GM12878 (cell line): ENCODE results near the gene ZNF423. TPM values are rescaled to one million over a fixed set of nuclear protein-coding genes. Genes with fewer than 3 reads are reported as not detected.

ENCODE experiments used
- ATAC-seq: fragments of 200-7000 bp; cut with Tn5 transposase; 3 replicates; pipeline ENCODE4 v1.9.1; 2020; ENCODE audit warnings: mild to moderate bottlenecking, moderate library complexity
- BruUV-seq: library from RNA; stranded (reverse); fragments of 400-500 nt; replicated peaks from 2 replicates; lab custom pipeline; 2021; lab: Mats Ljungman, UMichigan
- CTCF ChIA-PET: fragments of 300-600 bp; sonication (Branson Sonifier 250); formaldehyde crosslinking; extraction: SDS; loops from one replicate; lab custom pipeline; 2021; ENCODE audit warnings: inconsistent platforms; lab: Yijun Ruan, JAX
- POLR2A ChIA-PET: fragments of 350-600 bp; formaldehyde crosslinking; extraction: SDS; loops from one replicate; lab custom pipeline; 2021; ENCODE audit warnings: inconsistent platforms; lab: Charles Lee
- RAD21 ChIA-PET: fragments of 300-600 bp; sonication (Branson Sonifier 250); formaldehyde crosslinking; loops from one replicate; lab custom pipeline; 2023; ENCODE audit warnings: antibody characterized with exemption; ENCODE audit not compliant: unreplicated experiment; lab: Charles Lee
- SMC1A ChIA-PET: fragments of 300-600 bp; sonication (Branson Sonifier 250); formaldehyde crosslinking; loops from one replicate; lab custom pipeline; 2023; ENCODE audit not compliant: unreplicated experiment, uncharacterized antibody; lab: Charles Lee
- DNase-seq: peaks from one replicate; pipeline ENCODE4 v3.0.0-alpha.2; 2011; ENCODE audit warnings: low read depth, low spot score
- FAIRE-seq: peaks from 3 replicates; lab custom pipeline; 2011; peaks lifted over from hg19 to GRCh38; lab: Jason Lieb, UNC
- H2AFZ ChIP-seq: 2 replicates; pipeline ENCODE4 v1.6.0; 2011; ENCODE audit warnings: low read depth, low read length, control low read depth; ENCODE audit not compliant: control insufficient read depth
- H3K27ac ChIP-seq: 2 replicates; pipeline ENCODE4 v1.5.1; 2011; ENCODE audit warnings: control low read depth; ENCODE audit not compliant: control insufficient read depth, insufficient read depth
- H3K27me3 ChIP-seq, 2 experiments: replicated peaks in 1 of 2; 2 replicates each; pipeline versions ENCODE4 v1.6.0 to v1.6.1; 2011; ENCODE audit warnings: low read length in 1 of 2; ENCODE audit not compliant: control insufficient read depth in 2 of 2, insufficient read depth in 2 of 2
- H3K36me3 ChIP-seq, 2 experiments: 2 replicates each; pipeline ENCODE4 v1.5.1; 2011; ENCODE audit warnings: low read length in 1 of 2; ENCODE audit not compliant: control insufficient read depth in 2 of 2, insufficient read depth in 2 of 2
- H3K4me1 ChIP-seq: 2 replicates; pipeline ENCODE4 v1.6.1; 2011; ENCODE audit warnings: mild to moderate bottlenecking, low read length, moderate library complexity, mixed read lengths; ENCODE audit not compliant: control insufficient read depth, insufficient read depth
- H3K4me2 ChIP-seq: 2 replicates; pipeline ENCODE4 v1.6.0; 2011; ENCODE audit warnings: control low read depth; ENCODE audit not compliant: control insufficient read depth, insufficient read depth
- H3K4me3 ChIP-seq: fragments of 200-600 bp; sonication (generic); 2 replicates; pipeline ENCODE4 v1.5.1; 2016
- H3K79me2 ChIP-seq: 2 replicates; pipeline ENCODE4 v1.6.0; 2011; ENCODE audit warnings: low read length; ENCODE audit not compliant: control insufficient read depth, insufficient read depth
- H3K9ac ChIP-seq: 2 replicates; pipeline ENCODE4 v1.8.0; 2011; ENCODE audit warnings: low read length, control low read depth, mixed read lengths; ENCODE audit not compliant: control insufficient read depth, insufficient read depth
- H3K9me3 ChIP-seq: replicated peaks from 3 replicates; pipeline ENCODE4 v1.5.1; 2011; ENCODE audit warnings: mild to moderate bottlenecking, low read length; ENCODE audit not compliant: control insufficient read depth, insufficient read depth
- H4K20me1 ChIP-seq: 2 replicates; pipeline ENCODE4 v1.6.0; 2011; ENCODE audit not compliant: control insufficient read depth, insufficient read depth
- ATF7 ChIP-seq: fragments of 450-650 bp; IDR thresholded peaks from 2 replicates; pipeline ENCODE4 v1.6.1; 2016; ENCODE audit warnings: low read depth, mild to moderate bottlenecking
- CEBPB ChIP-seq, 2 experiments: fragments of 150-350 bp in 1 of 2; IDR thresholded peaks; 2 replicates each; pipeline ENCODE4 v1.6.1; 2012 to 2014; ENCODE audit warnings: low read depth in 2 of 2, low read length in 2 of 2, borderline replicate concordance in 1 of 2, inconsistent platforms in 1 of 2
- DPF2 ChIP-seq: fragments of 450-650 bp; IDR thresholded peaks from 2 replicates; pipeline ENCODE4 v1.6.1; 2017; ENCODE audit warnings: mild to moderate bottlenecking
- GABPA ChIP-seq: IDR thresholded peaks from 2 replicates; pipeline ENCODE4 v1.6.1; 2014; ENCODE audit warnings: antibody characterized with exemption, low read depth, mild to moderate bottlenecking, inconsistent platforms
- GATAD2B ChIP-seq: fragments of 450-650 bp; conservative IDR thresholded peaks from 2 replicates; pipeline ENCODE4 v1.6.1; 2017; ENCODE audit warnings: low read depth, mild to moderate bottlenecking, moderate library complexity
- HCFC1 ChIP-seq: fragments of 150-350 bp; IDR thresholded peaks from 2 replicates; pipeline ENCODE4 v1.6.1; 2014; ENCODE audit warnings: low read length
- HDGF ChIP-seq: fragments of 450-650 bp; IDR thresholded peaks from 2 replicates; pipeline ENCODE4 v1.6.1; 2016; ENCODE audit warnings: antibody characterized with exemption
- IRF4 ChIP-seq: IDR thresholded peaks from 2 replicates; pipeline ENCODE4 v1.6.1; 2011; ENCODE audit warnings: low read depth, low read length
- MEF2B ChIP-seq: fragments of 450-650 bp; IDR thresholded peaks from 2 replicates; pipeline ENCODE4 v1.6.1; 2018; ENCODE audit warnings: mild to moderate bottlenecking, moderate library complexity; ENCODE audit not compliant: partially characterized antibody, poor library complexity, severe bottlenecking
- MLLT1 ChIP-seq: fragments of 450-650 bp; IDR thresholded peaks from 2 replicates; pipeline ENCODE4 v1.6.1; 2016; ENCODE audit warnings: mild to moderate bottlenecking
- MYC ChIP-seq: IDR thresholded peaks from 2 replicates; pipeline ENCODE4 v1.6.1; 2011; ENCODE audit warnings: mild to moderate bottlenecking, low read length, moderate library complexity, inconsistent platforms; ENCODE audit not compliant: insufficient read depth, insufficient replicate concordance, insufficient read length, severe bottlenecking
- NBN ChIP-seq: fragments of 450-650 bp; IDR thresholded peaks from 2 replicates; pipeline ENCODE4 v1.6.1; 2016
- NR2C1 ChIP-seq: fragments of 450-650 bp; IDR thresholded peaks from 2 replicates; pipeline ENCODE4 v1.6.1; 2017; ENCODE audit warnings: antibody characterized with exemption, mild to moderate bottlenecking, moderate library complexity
- PRDM15 ChIP-seq: fragments of 450-650 bp; formaldehyde crosslinking; IDR thresholded peaks from 2 replicates; pipeline ENCODE4 v1.4.0; 2020; ENCODE audit warnings: mild to moderate bottlenecking, moderate library complexity
- RUNX3 ChIP-seq: IDR thresholded peaks from 2 replicates; pipeline ENCODE4 v1.6.1; 2012; ENCODE audit warnings: low read length, inconsistent platforms
- SIN3A ChIP-seq: IDR thresholded peaks from 2 replicates; pipeline ENCODE4 v1.6.1; 2012; ENCODE audit warnings: low read depth, low read length, improper control_type of control experiment
- SPI1 ChIP-seq: IDR thresholded peaks from 2 replicates; pipeline ENCODE4 v1.6.1; 2011; ENCODE audit warnings: low read depth, mild to moderate bottlenecking, low read length, moderate library complexity, borderline replicate concordance; ENCODE audit not compliant: insufficient read depth
- ZBED1 ChIP-seq: IDR thresholded peaks from 2 replicates; pipeline ENCODE4 v1.6.1; 2016; ENCODE audit warnings: borderline replicate concordance
- ZSCAN29 ChIP-seq: fragments of 450-650 bp; IDR thresholded peaks from 2 replicates; pipeline ENCODE4 v1.6.1; 2017; ENCODE audit warnings: mild to moderate bottlenecking, moderate library complexity
- WGBS: methylation state at CpG from one replicate; pipeline ENCODE4 v1.1.6; 2016; ENCODE audit warnings: low lambda C conversion rate; ENCODE audit not compliant: insufficient replicate concordance, insufficient coverage; ENCODE audit errors: missing lambda C conversion rate; 5-methylcytosine and 5-hydroxymethylcytosine counted together
- in situ Hi-C: fragments of 300-500 bp; cut with MboI; formaldehyde crosslinking; loops from 9 replicates; pipeline ENCODE4 v1.14.3; 2018; ENCODE audit warnings: mixed read lengths
- intact Hi-C: fragments of 100-400 bp; cut with micrococcal nuclease; formaldehyde crosslinking; loops from one replicate; pipeline ENCODE4 v1.14.2; 2022; ENCODE audit not compliant: unreplicated experiment
- polyA plus RNA-seq, 11 experiments: library from polyadenylated mRNA; depleted of rRNA in 4 of 11; unstranded in 6 of 11; stranded (reverse) in 5 of 11; fragments of >200 nt; fragmentation: Nextera tagmentation in 4 of 11; fragmentation: Illumina TruSeq in 1 of 11; extraction: Ambion mirVana in 4 of 11; extraction: Trizol in 1 of 11; gene quantifications; 1 replicate in 1 of 11; 2 replicates in 10 of 11; pipeline versions ENCODE4 v1.2.1 to v1.2.3, GENCODE V29; 2011 to 2016; ENCODE audit warnings: inconsistent platforms in 2 of 11, missing spikeins in 2 of 11, low read depth in 1 of 11
- total RNA-seq, 4 experiments: library from RNA; depleted of rRNA in 3 of 4; stranded (reverse); fragments of >200 nt in 3 of 4; fragmentation: Illumina TruSeq in 1 of 4; extraction: Trizol in 1 of 4; gene quantifications; 2 replicates each; pipeline versions ENCODE4 v1.2.1 to v1.2.3, GENCODE V29; 2013 to 2021

The ZNF423 gene
- total and polyA plus RNA-seq, 10 of the 15 experiments (the other 5 are each of a cell fraction or from before 2014, with no cell fraction given) = 0.03 to 0.64 (median 0.10) TPM

GRCh38 chr16:49575346-49576172 lies 280.4 kb downstream of the ZNF423 start:
- Histone ChIP-seq H3K27ac (no peak overlapping the region), H3K4me3 (no peak overlapping the region), H3K4me1 (peaks cover 18% of the 10 kb centered on the region), H2AFZ (peak overlapping the region; percentile 13), H3K9ac (no peak overlapping the region), H3K27me3 (no peaks in the 10 kb centered on the region), H3K9me3 (no peaks in the 10 kb centered on the region), H3K79me2 (no peaks in the 10 kb centered on the region), H3K36me3 (no peaks in the 10 kb centered on the region), H3K4me2 (peak overlapping the region; percentile 21; the same call in 1 of the 2 replicates), H4K20me1 (no peaks in the 10 kb centered on the region)
- ChIA-PET RAD21 (no interaction called here), POLR2A (no interaction called here), CTCF (interaction anchor here (0.7 to 1.5 kb wide), 2 partner anchors 8 to 21 kb away, joined by 3 read pairs; no protein-coding TSS in a partner anchor), SMC1A (no interaction called here)
- no TSS peak for BruUV-seq
- DNase-seq (peak; percentile 71), FAIRE-seq (peak; percentile 95), ATAC-seq (peak; percentile 99)
- 13% methylated on average over 14 of the region's 14 CpGs for WGBS
- intact Hi-C loops (no loop called here), in situ Hi-C loops (no loop called here)
- 0 out of 2 replicates have a peak, but pooled peaks have one; percentile 36 for TF ChIP-seq HDGF
- TF ChIP-seq IRF4 = peak; percentile 72
- TF ChIP-seq ATF7 = no peak
- no peak for TF ChIP-seq SIN3A
- TF ChIP-seq MLLT1 = no peak
- TF ChIP-seq ZSCAN29 = no peak
- TF ChIP-seq GATAD2B = no peak
- TF ChIP-seq HCFC1 = no peak
- no peak for TF ChIP-seq MEF2B
- no peak for TF ChIP-seq CEBPB (IDR thresholded peaks at IDR 0.05; ENCODE audit: borderline replicate concordance in 1 of 2, low read depth in 2 of 2, low read length in 2 of 2)
- TF ChIP-seq NBN = no peak
- TF ChIP-seq ZBED1 = no peak
- peak; percentile 94 for TF ChIP-seq SPI1
- TF ChIP-seq DPF2 = 0 out of 2 replicates have a peak, but pooled peaks have one; percentile 25
- no peak for TF ChIP-seq NR2C1
- no peak for TF ChIP-seq MYC
- TF ChIP-seq GABPA = no peak
- no peak for TF ChIP-seq PRDM15 (CRISPR knock-in tag)
- peak; percentile 22; the same call in 1 of the 2 replicates for TF ChIP-seq RUNX3
